DMS153 treated with DMSO at 0.1 percent for 48 hours (cell line): ENCODE results near the gene LAMB1.

ENCODE experiments used
- DNase-seq: peaks from one replicate; lab custom pipeline; 2025; ENCODE audit not compliant: unreplicated experiment; lab: John Stamatoyannopoulos, UW

Gene LAMB1

DNA sequence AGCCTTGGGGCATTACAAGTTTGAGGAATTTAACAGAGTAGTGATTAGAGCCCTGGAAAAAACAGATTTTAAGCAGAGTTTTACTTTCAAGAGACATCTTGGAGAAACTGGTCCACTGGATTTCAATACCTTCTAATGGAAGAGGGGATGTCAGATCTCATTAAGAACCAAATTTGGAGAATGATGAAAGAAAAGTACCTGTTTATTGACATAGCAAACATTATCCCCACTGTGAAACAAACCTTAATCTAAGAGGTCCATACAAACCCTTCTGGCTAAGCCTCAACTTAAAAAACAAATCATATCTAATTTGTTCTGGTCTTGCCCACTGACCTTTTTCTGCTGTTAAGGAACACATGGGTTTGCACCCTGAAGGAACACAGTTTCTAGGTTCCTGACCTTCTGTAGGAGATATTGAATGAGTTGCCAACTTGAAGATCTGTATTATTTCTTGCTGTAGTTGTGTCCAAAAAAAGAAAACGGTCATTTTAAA lies 53.5 kb downstream of the LAMB1 start:
- no peak for DNase-seq

DNA sequence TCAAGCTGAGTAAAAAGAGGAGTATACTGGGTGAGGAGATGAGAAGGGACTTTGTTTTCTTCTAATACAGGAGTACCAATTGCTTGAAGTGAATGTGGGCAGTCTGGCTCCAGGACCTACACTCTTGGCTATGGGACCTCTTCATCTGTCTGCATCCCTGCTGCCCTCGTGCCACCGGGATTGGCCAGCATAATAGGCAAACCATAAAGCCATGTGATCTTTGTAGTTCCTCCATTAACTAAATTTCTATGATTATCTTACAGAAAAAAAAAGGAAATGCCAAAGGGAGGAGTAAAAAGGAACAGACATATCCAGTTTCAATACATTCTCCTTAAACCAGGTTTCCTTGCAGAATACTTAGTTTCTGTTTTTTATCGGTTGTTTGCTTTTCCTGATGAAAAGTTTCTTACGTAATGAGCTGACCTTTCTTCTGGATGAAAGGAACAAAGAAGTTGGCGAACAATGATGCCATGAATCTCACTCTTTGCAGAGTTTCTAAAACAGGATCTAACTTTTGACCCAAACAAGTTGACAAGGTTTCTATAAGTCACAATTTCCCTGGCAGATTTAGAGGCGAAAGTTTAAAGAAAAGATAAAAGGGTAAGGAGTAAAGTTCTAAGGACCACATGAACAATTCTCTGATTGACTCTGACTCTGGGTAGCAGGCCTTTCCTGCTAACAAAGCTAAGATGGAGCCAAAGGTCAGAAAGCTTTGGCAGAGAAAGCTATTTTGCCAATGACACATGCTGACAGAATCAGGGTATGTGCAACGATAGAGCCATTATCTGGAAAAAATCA lies 54.1 kb downstream of the LAMB1 start:
- DNase-seq = no peak

DNA sequence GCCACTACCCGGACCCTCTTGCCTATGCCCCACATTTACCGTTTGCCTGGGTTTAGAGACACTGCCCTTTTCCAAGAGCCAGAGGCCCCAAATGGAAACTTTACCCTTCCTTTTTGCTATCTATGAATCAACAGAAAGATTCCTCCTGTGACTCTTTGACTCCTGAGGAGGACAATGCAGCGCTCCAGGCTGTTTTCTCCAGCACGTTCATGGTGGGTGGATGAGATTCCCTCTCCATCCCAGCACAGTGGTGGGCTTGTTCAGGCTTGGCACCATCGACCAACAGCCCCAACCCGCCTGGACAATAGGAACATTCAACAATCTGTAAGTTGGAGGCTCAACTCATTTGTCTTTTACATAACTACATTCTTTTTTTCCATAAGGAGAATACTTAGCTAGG lies 56.1 kb downstream of the LAMB1 start:
- DNase-seq = no peak

DNA sequence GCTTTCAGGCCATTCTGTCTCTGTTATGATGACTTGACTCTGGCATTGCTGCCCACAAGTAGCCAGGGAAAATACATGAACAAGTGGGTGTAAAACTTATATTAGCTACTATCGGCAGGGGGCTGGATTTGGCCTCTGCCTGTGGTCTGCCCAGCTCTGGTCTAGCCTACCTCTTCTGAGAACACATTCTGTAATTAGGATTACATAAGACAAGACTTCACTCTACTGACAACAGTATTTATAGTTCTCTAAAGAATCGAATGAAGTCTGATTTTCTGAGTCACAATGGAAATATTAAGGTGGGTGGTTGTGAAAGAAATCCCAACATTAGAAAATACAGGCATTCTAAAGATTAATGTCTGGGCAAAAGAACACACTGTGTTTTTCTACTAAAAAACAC lies 56.5 kb downstream of the LAMB1 start:
- DNase-seq = no peak

DNA sequence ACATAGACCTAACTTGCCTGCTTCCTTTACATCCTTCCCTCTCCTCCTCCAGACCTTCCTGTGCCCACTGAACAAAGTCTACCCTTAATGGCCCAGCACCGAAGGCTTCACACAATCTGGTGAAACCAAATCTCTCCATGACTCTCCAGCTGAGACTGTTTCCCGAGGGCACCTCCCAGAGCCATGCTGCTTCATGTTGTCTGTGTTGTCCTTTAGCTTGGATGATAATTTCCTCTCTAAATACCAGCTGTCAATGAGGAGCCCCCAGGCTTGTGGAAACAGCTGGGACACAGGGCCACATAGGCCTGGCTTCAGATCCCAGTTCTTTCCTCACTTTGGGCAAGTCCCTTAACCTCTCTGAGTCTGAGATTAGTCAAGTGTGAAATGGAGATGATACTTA lies 57.6 kb downstream of the LAMB1 start:
- DNase-seq = no peak

DNA sequence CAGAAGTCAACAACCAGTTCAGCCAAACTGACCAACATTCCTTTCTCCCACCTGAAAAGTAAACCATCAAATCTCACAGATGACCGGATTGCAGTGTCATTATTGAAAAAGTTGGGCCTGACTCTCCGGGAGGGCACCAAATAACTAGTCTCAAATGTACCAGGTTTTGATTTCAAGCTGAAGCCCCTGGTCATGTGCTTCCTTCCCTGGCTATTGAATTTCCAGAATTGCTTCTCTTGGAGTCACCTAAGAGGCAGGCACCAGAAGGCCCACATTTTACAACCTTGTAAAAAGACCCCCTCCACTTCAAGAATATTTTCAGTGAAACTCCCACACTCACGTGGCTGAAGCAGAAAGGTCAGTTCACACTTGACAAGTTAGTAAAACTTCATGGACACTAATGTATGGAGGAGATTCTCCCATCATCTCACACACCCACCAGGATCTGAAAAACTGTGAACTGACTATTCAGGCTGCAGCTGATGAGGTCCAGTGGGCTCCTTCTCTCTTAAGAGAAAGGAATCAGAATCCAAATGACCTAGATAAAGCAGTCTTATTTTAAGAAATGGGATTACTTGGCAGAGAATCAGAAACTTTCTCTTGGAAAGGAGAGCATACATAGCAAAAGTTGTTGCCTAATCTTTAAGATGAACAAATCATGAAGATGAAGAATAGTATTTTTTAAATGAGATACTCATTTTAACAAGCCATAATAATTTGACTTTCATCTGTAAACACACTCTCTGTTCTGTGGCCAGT lies 58.4 kb downstream of the LAMB1 start:
- DNase-seq = no peak

DNA sequence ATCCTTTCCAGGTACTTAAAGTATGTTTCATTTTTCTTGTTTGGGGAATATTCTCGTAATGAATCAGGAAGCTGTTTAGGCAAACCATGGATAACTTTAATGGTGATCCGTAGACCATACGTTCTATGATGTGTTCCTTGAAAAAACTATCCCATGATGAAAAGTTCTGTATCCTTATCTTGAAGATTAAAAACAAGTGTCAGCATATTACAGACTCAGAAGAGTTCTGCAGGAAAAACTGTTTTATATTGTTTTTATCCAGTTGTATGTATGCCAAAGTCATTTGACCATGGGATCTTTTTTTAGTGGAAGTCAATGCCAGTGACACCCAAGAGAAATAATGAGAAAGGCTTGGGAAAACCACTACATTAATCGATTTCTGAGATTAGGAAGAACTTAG lies 59.9 kb downstream of the LAMB1 start:
- DNase-seq = no peak

DNA sequence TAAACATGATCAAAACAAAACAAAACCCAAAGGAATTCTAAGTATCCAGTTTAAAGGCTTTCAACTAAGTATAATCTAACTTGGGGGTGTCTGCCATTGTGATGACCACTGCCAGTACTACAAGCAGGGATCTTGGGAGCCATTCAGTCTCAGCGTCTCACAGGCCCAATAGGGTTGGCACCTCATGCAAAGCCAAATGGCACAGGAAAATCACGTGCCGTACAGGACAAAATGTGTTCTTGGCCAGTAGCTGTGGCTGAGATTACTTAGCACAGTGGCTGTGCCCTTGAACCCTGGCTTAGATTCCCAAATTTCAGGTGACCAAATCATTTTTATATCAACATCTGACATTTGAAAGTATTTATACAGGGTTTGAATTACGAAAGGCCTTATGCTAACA lies 62.0 kb downstream of the LAMB1 start:
- DNase-seq = no peak

DNA sequence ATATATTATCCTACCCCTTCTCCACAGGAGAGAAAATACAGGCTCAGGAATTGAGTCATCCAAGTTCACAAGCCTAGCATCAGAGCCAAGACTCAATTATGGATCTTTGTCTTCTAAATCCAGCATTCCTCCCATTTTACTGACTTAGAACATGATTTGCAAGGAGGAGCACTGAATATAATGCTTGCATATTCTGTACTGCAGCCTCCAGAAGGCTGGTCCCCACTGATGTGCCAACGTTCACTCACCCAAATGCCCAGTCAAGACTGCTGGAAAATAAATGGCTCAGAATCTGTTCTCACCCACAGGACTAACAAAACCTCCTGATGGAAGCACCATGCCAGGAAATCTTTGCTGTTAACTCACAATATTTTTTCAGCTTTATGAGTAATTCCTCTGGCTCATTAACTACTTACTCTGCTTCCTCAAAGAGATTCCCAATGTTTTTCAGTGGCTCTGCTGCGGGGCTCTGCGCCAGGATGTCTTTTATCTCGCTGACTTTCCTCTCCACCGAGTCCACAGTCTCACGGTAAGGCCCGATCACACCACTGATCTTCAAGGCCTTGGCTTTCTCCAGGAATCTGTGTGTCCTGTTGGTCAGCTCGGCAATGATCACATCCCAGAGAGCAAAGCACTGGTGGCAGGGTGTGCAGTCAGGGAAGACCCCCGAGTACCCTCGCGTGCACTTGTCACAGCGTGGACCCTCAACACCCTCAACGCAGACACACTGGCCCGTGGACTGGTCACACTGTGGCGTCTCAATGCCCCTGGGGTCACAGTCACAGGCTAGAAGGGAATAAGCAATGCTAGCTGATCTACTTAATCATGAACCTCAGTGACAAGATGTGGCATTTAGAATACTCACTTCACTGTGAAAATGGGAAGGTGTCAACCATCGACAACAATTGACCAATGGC lies 63.1 kb downstream of the LAMB1 start:
- no peak for DNase-seq

DNA sequence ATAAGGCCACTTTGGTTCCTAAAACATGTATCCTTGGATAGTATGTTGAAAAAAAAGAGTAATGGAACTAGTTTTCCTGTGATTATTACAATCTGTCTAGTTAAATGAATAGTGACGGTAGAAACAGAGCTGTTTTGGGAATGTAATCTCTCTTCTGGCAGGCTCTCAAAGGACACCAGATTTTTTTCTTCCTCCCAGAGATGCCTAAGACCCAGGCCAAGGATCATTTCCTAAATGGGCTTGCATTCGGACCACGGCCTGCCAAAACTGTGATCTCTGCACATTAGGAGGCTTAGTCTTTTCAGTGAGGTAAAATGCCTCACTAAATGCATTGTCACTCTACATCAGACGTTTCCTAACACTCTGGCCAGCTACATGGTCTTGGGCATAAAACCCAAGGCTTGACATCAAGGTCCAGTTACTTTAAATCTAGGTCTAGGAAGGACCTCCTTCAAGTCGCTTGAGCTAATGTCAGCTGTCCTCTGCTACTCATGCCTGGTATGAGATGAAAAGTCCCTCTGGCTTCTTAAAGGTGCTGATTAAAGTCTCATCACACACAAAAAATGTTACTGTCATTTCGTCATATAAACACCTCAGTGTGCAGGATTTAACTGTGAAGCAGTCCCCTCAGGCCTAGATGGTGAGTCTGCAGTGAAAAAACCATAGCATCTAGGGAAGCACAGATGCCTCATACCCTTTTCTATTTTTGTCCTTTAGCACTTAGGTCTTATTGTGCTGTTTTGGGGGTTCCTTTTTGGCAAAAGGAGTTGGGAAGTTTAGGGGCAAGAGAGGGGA lies 64.3 kb downstream of the LAMB1 start:
- no peak for DNase-seq

DNA sequence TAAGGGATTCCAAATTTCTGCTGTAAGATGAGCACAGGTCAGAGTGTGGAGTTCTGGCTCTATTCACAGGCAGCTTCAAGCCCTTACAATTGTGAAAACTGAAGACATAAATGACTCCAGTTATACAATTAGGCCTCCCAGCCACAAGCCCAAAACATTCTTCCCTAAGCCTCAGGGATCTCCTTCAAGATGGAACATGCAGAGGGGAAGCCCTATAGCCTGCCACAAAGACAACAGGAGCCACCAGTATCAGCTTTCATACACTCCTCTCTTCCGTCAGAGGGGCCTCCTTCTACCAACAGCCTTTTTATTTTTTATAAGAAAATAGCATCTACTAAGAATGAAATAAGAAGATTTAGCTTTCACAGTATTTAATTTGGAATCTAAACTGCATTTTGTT lies 65.4 kb downstream of the LAMB1 start:
- no peak for DNase-seq

DNA sequence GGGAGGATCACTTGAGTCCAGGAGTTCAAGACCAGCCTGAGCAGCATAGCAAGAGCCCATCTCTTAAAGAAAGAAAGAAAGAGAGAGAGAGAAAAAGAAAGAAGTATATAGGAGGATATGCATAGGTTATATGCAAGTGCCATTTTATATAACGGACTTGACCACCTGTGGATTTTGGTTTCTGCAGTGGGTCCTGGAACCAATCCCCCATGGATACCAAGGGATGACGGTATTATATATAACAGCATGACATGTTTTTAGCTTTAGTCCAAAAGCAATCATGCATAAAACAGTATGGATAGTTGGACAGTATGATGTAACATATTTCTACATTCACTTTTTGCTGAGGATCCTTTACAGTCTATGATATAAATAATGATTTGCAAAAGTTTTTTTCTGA lies 66.6 kb downstream of the LAMB1 start:
- no peak for DNase-seq

DNA sequence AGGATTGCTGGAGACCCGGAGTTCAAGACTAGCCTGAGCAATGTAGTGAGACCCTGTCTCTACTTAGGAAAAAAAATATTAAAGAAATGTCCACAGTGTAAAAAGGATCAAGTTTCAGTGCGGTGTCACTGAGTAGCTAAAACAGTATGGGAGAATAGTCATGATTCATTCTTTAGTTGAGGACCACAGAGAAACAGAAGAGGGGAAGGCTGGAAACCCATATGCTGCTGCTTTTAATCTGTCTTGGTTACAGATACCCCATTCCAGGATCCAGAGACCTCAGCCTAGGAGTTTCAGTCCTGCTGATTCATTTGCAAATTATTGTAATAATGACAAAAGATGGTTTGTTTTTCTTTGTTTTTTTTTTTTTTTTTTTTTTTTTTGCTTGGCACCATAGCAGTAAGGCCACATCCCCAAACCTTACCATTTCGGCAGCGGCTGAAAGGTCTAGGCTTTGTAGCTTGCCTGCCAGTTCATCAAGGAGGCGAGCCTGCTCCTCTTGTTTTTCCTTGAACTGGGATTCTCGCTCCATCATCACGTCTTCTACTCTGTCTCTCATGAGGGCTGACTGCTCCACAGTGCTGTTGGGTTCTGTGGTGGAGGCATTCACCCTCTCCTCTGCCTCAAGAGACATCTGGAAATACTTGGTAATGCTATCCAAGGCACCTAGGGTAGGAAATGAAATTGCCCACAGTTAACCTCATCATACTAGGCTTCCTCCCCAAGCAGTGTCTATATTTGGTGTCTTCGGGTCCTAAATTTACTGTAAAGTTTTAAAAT lies 67.8 kb downstream of the LAMB1 start:
- DNase-seq = no peak

DNA sequence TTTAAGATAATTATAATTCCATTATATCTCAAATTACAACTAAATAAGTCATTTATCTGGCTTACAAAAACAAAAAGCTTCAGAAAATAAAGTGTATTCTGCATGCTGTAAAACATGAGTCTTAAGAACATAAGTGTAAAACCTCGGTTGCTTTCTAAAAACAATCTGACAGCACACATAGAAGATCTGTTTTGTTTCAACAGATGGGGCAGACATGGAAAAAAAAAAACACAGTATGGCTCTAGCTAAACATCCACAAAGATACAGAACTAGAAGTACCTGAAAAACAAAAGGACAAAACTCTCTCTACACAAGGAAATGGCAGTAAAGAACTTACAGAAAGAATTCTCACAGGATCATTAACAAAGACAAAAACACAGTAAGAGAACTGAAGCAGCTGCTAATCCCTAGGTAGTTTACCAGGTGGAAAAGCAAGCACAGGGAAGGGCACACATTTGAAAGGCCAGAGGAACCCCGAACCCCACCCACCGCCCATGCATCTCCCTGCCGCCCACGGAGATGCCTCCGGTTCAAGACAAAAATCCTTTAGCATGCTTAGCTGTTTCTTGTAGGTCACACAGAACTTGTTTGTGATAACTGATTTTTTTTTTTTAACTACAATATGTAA lies 69.5 kb downstream of the LAMB1 start:
- no peak for DNase-seq

DNA sequence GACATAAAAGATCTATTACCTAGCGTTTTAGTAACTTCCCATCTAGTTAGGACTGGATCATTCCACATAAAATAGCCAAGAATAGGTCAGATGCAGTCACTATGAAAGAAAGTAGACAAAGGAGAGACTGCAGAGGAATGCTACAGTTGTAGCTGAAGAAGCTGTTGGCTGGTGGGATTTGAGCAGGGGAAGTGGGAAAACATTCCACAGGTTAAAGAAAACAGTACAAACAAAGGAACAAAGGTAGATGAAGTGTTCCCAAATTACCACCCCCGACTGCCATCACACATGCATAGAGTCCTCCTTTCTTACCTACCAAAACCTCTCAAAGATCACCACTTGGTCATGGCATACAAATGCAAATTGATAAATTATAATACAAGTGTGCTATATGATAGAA lies 70.2 kb downstream of the LAMB1 start:
- DNase-seq = no peak

DNA sequence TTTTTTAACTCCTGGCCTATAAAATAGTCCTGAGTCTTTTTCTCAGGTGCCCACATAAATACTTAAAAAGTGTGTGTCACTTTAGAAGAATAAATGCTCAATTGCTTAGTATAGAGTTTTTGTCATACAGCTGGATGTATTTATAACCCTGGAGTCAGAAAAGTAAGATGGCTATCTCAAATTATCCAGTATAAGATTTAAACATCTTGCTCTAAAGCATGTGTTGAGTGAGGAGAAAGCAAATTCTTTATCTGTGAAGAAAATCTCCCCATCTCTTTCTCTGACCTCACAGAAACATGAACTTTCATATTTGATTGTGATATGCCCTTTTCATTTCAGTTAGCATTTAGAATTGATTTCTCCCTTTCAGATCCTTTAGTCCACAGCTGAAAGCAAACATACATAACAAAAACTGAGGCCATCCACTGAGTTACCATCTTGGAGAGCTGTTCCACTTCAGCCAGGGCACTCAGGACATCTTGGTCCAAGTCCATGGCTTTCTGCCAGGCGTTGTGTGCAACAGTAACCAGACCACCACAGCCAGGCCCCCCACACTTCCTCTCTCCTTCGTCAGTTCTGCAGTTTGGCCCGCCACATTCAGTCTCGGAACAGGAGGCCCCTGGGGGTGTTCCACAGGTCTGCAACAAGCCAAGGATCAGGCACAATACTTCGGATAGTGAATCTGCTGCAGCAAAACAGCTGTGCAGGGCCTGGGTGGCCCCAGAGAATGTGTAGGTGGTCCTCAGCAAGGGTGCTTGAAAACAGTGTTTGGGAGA lies 71.0 kb downstream of the LAMB1 start:
- no peak for DNase-seq

DNA sequence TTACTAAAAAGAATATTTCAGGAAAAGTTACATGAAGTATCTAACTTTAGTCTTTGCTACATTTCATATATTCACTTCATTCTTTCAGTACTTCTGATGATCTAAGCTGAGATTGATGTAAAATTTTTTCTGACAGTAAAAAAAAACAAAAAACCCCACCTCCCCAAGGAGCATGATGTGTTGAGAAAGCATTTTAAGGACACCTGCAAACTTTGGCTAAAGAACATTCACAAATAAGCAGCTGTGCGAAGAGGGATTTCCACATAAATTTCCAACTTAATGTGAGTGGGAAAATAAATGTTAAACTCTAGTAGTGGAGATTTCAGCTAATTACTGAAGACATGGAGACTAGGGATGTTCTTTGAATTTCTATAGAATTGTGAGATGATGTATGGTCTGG lies 76.5 kb downstream of the LAMB1 start:
- DNase-seq = no peak

DNA sequence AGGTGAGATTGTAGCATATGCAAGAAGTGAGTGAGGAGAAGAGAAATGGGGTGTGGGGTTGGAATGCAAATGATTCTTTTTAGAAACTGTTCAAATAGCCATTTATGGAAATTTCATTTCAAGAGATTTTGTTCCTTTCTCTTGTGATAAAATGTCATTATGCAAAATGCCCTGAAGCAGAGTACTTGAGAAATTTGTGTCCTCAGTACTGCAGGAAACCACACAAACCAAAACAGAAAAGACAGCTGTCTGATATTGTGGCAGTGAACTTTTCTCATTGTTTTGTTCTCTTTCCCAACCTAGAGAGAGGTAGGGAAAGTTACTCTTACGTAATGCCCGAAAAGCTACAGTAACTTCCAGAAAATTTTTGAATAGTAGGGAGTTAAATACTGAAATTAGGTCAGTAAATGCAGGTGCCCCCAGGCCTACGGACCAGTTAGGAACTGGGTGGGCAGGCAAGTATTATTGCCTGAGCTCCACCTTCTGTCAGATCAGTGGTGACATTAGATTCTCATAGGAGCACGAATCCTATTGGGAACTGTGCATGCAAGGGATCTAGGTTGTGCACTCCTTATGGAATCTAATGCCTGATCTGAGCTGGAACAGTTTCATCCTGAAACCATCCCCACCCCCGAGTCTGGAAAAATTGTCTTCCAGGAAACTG lies 78.0 kb downstream of the LAMB1 start:
- DNase-seq = no peak
